ENCODE results near the gene M1AP.

Gene M1AP

DNA sequence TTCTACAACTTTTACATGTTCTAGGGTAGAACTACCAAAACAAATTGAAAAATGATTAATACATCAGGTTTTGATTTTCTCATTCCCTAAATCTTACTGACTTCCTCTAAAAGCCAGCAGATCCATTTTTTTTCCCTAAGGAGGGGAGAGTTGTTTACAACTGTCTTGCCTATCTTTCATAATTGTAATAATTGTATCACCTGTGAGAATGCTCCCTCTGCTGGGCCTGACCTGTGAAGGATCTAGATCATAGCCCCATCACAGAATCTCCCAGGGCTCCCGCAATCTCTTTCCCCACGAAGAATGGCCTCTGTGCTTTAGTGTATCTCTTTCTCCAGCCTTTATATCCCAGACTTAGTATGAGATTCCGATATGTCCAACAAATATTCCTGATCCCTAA is 103.5 kb downstream of the M1AP start:
- DNase-seq (no peak), ATAC-seq (ENCODE audit: insufficient read depth, low read depth) (peak; percentile 55; the same call in 1 of the 3 replicates)
- Histone ChIP-seq H3K4me3 (ENCODE audit: low read depth in 1 of 2, low read length in 2 of 2) (no peak overlapping the region), H2AFZ (ENCODE audit: low read depth, low read length) (no peak overlapping the region), H3K36me3 (ENCODE audit: insufficient read depth, low read length) (no peaks in the 10 kb centered on the region), H3K27me3 (ENCODE audit: insufficient read depth, low read length, poor library complexity) (no peaks in the 10 kb centered on the region), H3K9ac (ENCODE audit: low read depth, low read length) (no peak overlapping the region), H3K4me1 (ENCODE audit: insufficient read depth, low read length) (no peaks in the 10 kb centered on the region), H3K27ac (ENCODE audit: low read length) (no peak overlapping the region), H4K20me1 (ENCODE audit: insufficient read depth, low read length) (no peaks in the 10 kb centered on the region), H3K4me2 (ENCODE audit: insufficient read depth, low read length) (no peak overlapping the region), H3K79me2 (ENCODE audit: insufficient read depth, low read length) (no peaks in the 10 kb centered on the region), H3K9me3 (ENCODE audit: insufficient read depth, low read length, severe bottlenecking) (no peaks in the 10 kb centered on the region)
- no peak for TF ChIP-seq EZH2 (IDR thresholded peaks at IDR 0.05; ENCODE audit: borderline replicate concordance, low read depth, low read length, severe bottlenecking)
- TF ChIP-seq, protein P1, sequence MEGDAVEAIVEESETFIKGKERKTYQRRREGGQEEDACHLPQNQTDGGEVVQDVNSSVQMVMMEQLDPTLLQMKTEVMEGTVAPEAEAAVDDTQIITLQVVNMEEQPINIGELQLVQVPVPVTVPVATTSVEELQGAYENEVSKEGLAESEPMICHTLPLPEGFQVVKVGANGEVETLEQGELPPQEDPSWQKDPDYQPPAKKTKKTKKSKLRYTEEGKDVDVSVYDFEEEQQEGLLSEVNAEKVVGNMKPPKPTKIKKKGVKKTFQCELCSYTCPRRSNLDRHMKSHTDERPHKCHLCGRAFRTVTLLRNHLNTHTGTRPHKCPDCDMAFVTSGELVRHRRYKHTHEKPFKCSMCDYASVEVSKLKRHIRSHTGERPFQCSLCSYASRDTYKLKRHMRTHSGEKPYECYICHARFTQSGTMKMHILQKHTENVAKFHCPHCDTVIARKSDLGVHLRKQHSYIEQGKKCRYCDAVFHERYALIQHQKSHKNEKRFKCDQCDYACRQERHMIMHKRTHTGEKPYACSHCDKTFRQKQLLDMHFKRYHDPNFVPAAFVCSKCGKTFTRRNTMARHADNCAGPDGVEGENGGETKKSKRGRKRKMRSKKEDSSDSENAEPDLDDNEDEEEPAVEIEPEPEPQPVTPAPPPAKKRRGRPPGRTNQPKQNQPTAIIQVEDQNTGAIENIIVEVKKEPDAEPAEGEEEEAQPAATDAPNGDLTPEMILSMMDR (IDR thresholded peaks at IDR 0.05; ENCODE audit: borderline replicate concordance, extremely low read depth, low read length, poor library complexity, severe bottlenecking): peak; percentile 42

DNA sequence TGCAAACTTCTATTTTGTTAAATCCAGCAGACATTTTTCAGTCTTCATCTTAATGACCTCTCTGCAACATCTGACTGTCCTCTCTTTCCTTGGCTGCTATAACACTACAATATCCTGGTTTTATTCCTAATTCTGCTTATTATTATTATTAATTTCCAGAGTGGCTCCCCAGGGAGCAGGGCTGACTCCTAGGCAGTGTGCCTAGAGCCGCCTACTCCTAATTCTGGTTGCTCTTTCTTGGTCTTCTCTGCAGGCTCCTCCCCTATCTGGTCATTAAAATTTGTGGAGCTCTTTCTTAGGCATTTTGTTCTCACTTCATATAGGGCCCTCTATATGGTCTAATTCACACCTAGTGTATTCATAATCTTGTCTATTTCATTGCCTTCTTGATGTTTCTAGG is 105.2 kb downstream of the M1AP start:
- no peak for ATAC-seq (ENCODE audit: insufficient read depth, low read depth)
- Histone ChIP-seq H3K27ac (ENCODE audit: low read length) (no peak overlapping the region), H4K20me1 (ENCODE audit: insufficient read depth, low read length) (no peaks in the 10 kb centered on the region), H2AFZ (ENCODE audit: low read depth, low read length) (no peak overlapping the region), H3K4me1 (ENCODE audit: insufficient read depth, low read length) (no peaks in the 10 kb centered on the region), H3K27me3 (ENCODE audit: insufficient read depth, low read length, poor library complexity) (peaks cover 4% of the 10 kb centered on the region), H3K9me3 (ENCODE audit: insufficient read depth, low read length, severe bottlenecking) (no peaks in the 10 kb centered on the region), H3K4me3 (ENCODE audit: low read depth in 1 of 2, low read length in 2 of 2) (no peak overlapping the region), H3K79me2 (ENCODE audit: insufficient read depth, low read length) (no peaks in the 10 kb centered on the region), H3K9ac (ENCODE audit: low read depth, low read length) (no peak overlapping the region), H3K4me2 (ENCODE audit: insufficient read depth, low read length) (no peak overlapping the region), H3K36me3 (ENCODE audit: insufficient read depth, low read length) (no peaks in the 10 kb centered on the region)
- TF ChIP-seq, protein P1 (IDR thresholded peaks at IDR 0.05; ENCODE audit: borderline replicate concordance, extremely low read depth, low read length, poor library complexity, severe bottlenecking): no peak
- no peak for TF ChIP-seq EZH2 (IDR thresholded peaks at IDR 0.05; ENCODE audit: borderline replicate concordance, low read depth, low read length, severe bottlenecking)
- no peak for DNase-seq

DNA sequence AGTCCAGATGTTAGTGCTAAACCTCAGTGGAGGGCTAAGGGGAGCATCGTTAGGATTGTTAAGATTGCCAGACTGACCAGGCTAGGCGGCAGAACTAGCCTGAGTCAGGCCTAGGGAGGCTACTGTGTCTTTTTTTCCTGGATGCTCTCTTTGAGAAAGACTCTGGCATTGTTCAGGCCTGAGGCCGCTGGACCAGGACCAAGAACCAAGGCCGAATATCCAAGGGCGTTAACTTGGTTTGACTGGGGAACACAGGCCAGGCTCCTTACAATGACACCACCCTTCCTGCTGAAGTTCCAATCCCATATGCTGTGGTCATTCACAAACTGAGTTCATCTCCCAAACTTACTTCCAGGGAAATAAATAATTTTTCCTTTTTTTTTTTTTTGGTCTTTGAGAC is 107.8 kb downstream of the M1AP start:
- no peaks in the 10 kb centered on the region for H3K4me1 ChIP-seq (ENCODE audit: insufficient read depth, low read length)
- no peaks in the 10 kb centered on the region for H4K20me1 ChIP-seq (ENCODE audit: insufficient read depth, low read length)
- H2AFZ ChIP-seq (ENCODE audit: low read depth, low read length): no peak overlapping the region
- H3K9me3 ChIP-seq (ENCODE audit: insufficient read depth, low read length, severe bottlenecking): no peaks in the 10 kb centered on the region
- DNase-seq: no peak
- TF ChIP-seq, protein P1 (IDR thresholded peaks at IDR 0.05; ENCODE audit: borderline replicate concordance, extremely low read depth, low read length, poor library complexity, severe bottlenecking): no peak
- TF ChIP-seq EZH2 (IDR thresholded peaks at IDR 0.05; ENCODE audit: borderline replicate concordance, low read depth, low read length, severe bottlenecking): no peak
- H3K27ac ChIP-seq (ENCODE audit: low read length): no peak overlapping the region
- H3K36me3 ChIP-seq (ENCODE audit: insufficient read depth, low read length): no peaks in the 10 kb centered on the region
- H3K79me2 ChIP-seq (ENCODE audit: insufficient read depth, low read length): no peaks in the 10 kb centered on the region
- H3K9ac ChIP-seq (ENCODE audit: low read depth, low read length): no peak overlapping the region
- ATAC-seq (ENCODE audit: insufficient read depth, low read depth): no peak
- peaks cover 5% of the 10 kb centered on the region for H3K27me3 ChIP-seq (ENCODE audit: insufficient read depth, low read length, poor library complexity)
- H3K4me2 ChIP-seq (ENCODE audit: insufficient read depth, low read length): no peak overlapping the region
- no peak overlapping the region for H3K4me3 ChIP-seq (ENCODE audit: low read depth in 1 of 2, low read length in 2 of 2)

DNA sequence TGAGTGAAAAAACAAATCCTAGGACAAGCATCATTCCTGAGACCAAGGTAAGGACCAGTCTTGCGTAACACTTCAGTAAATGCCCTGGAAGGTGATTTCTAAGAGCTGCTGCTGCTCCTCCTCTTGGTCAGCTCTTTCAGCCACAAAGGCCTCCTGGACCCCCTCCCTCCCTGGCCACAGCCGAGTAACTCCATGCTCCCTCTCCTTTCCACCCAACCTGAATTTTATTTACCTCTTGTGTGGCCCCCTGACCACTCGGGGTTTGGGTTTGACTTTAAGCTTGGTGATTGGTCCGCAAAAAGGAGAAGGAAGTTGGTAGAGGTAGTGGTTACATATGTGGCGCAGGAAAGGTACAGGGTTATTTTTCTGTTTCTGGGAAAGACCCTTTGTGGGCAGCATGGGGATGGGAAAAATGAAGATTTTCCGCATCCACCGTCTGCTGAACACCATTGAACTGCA is 109.2 kb downstream of the M1AP start:
- H3K4me1 ChIP-seq (ENCODE audit: insufficient read depth, low read length): no peaks in the 10 kb centered on the region
- no peak for ATAC-seq (ENCODE audit: insufficient read depth, low read depth)
- no peak overlapping the region for H2AFZ ChIP-seq (ENCODE audit: low read depth, low read length)
- H3K27ac ChIP-seq (ENCODE audit: low read length): no peak overlapping the region
- peaks cover 5% of the 10 kb centered on the region for H3K27me3 ChIP-seq (ENCODE audit: insufficient read depth, low read length, poor library complexity)
- H3K9ac ChIP-seq (ENCODE audit: low read depth, low read length): no peak overlapping the region
- H3K36me3 ChIP-seq (ENCODE audit: insufficient read depth, low read length): no peaks in the 10 kb centered on the region
- H3K9me3 ChIP-seq (ENCODE audit: insufficient read depth, low read length, severe bottlenecking): no peaks in the 10 kb centered on the region
- H3K79me2 ChIP-seq (ENCODE audit: insufficient read depth, low read length): no peaks in the 10 kb centered on the region
- TF ChIP-seq EZH2 (IDR thresholded peaks at IDR 0.05; ENCODE audit: borderline replicate concordance, low read depth, low read length, severe bottlenecking): no peak
- H3K4me2 ChIP-seq (ENCODE audit: insufficient read depth, low read length): no peak overlapping the region
- no peak overlapping the region for H3K4me3 ChIP-seq (ENCODE audit: low read depth in 1 of 2, low read length in 2 of 2)
- H4K20me1 ChIP-seq (ENCODE audit: insufficient read depth, low read length): no peaks in the 10 kb centered on the region
- DNase-seq: no peak

Measured in DND-41 (cell line).